Central memory CD8-positive, alpha-beta T cell (primary cell): ENCODE results near the gene TBC1D10A.

Experiments used
- ATAC-seq: fragments of 150-1000 bp; cut with Tn5 transposase; replicated peaks from 2 replicates; pipeline ENCODE4 v1.10.0; 2022; ENCODE audit warnings: mild to moderate bottlenecking, moderate FRiP score, moderate number of reproducible peaks; ENCODE audit not compliant: poor library complexity, severe bottlenecking; ENCODE audit errors: extremely low read depth
- DNase-seq, 2 donors: peaks; one replicate each; pipeline ENCODE4 v3.0.0; 2021; ENCODE audit warnings: low spot score in 2 of 2
- H3K27ac Mint-ChIP-seq: one replicate; pipeline ENCODE4 v1.8.0; 2022; ENCODE audit warnings: low read depth, mild to moderate bottlenecking, moderate library complexity, mixed read lengths
- H3K27me3 Mint-ChIP-seq: one replicate; pipeline ENCODE4 v1.8.0; 2022; ENCODE audit warnings: mixed read lengths
- H3K36me3 Mint-ChIP-seq: one replicate; pipeline ENCODE4 v1.8.0; 2022; ENCODE audit warnings: mild to moderate bottlenecking, moderate library complexity, mixed read lengths; ENCODE audit not compliant: insufficient read depth
- H3K4me1 Mint-ChIP-seq: one replicate; pipeline ENCODE4 v1.8.0; 2022; ENCODE audit warnings: mixed read lengths
- H3K4me3 Mint-ChIP-seq: one replicate; pipeline ENCODE4 v1.8.0; 2022; ENCODE audit warnings: mild to moderate bottlenecking, moderate library complexity, mixed read lengths
- H3K9me3 Mint-ChIP-seq: one replicate; pipeline ENCODE4 v1.8.0; 2022; ENCODE audit warnings: mixed read lengths

TBC1D10A gene

DNA sequence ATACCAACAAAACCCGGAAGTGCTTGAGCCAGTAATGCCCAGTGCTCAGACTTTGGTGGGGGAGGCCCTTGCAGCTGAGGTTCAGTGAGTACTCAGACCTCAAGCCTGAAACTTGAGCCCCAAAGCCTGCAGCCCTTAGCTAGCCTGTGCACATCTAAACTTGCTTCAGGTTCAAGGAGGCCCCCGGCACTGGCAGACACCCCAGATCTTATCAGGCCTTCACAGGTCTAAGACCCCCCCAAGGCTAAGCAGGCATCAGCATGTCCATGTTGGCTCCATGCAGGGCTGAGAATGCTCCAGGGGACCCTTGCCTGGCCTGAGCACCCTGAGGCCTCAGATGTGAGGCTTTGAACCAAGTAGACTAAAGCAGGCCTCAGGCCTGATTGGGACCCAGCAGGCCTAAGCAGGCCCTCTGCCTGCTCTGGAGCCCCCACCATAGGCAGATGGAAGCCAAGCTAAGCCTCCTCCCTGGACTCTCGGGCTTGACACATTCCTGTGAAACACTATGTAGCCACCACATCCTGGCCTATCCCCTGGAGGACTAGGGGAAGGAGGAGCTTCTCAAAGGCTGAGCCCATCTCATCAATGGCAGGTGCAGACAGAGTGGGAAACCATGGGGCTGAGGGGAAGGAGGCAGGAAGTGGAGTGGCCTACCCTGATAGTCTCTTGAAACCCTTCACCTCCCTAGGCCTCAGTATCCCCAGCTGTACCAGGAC is 36.2 kb downstream of the TBC1D10A start:
- DNase-seq = no peak
- H3K4me1 Mint-ChIP-seq = peaks cover 30% of the 10 kb centered on the region
- ATAC-seq = no peak
- H3K4me3 Mint-ChIP-seq = peak overlapping the region; percentile 86
- H3K9me3 Mint-ChIP-seq = no peaks in the 10 kb centered on the region
- H3K36me3 Mint-ChIP-seq = peaks cover 33% of the 10 kb centered on the region
- H3K27me3 Mint-ChIP-seq = no peaks in the 10 kb centered on the region
- H3K27ac Mint-ChIP-seq = peak overlapping the region; percentile 84

DNA sequence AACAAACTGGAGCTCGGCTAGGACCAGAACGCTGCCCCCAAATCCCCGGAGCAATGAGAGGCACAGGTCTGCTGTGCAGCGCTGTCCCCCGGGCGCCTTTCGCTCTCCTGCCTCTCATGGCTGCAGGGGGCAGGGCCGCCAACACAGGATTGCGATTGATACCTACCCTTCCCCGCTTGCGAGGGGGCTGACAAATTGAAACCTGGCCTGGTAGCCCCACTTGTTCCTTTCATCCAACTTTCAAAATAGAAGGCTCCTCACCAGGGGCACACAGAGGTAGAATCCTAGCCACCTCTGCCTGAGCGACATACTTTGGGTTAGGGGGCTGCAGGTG is 36.8 kb downstream of the TBC1D10A start:
- Mint-ChIP-seq H3K27ac (peak overlapping the region; percentile 84), H3K27me3 (no peaks in the 10 kb centered on the region), H3K36me3 (peaks cover 34% of the 10 kb centered on the region), H3K4me3 (peak overlapping the region; percentile 86), H3K9me3 (no peaks in the 10 kb centered on the region), H3K4me1 (peaks cover 29% of the 10 kb centered on the region)
- ATAC-seq (peak; percentile 33), DNase-seq (no peak)

DNA sequence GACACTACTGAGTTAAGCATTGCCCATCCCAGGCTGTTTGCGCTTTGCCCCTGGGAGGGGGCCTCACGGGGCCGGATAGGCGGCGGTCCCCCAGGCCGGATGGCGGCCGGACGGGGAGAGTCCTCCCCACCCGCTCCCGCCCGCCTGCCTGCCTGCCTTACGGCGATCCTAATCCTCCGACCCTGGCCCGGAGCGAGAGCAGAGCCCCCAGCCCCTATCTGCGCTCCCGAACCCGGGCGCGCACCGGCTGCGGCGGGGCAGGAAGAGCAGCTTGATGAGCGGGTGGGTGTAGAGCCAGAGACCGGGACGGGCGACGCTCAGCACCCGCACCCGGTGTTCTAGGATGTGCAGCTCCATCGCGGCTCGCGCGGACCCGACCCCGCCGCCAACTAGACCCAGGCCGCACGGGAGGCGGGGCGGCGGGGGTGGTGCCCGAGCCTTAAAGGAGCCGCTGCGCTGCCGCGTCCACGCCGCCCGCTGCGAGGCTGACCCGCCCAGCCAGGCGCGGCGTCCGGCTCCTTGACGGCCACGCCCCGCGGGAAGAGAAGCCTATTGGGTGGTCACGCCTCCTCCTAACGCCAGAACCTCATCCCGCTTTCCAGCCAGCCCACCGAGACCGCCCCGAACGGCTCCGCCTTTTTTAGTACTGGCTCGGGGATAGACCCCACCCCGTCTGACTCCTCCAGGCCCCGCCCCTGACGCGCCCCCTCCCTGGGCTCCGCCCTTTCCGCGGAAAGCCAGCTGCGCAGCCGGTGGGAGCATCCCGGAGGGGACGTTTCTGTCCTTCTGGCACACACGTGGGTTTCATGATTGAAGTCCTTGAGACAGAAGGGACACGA is 37.4 kb downstream of the TBC1D10A start, which contains the start of gene CASTOR1:
CASTOR1 (minus strand) TSS at position 365 of the 839 bp plus-strand sequence; CDS start at position 357, 8 bp downstream.
- H3K27me3 Mint-ChIP-seq = no peaks in the 10 kb centered on the region
- peak within 1 kb of the TSS; percentile 86 for H3K4me3 Mint-ChIP-seq
- H3K36me3 Mint-ChIP-seq = peaks cover 34% of the 10 kb centered on the region
- peak within 1 kb of the TSS; percentile 84 for H3K27ac Mint-ChIP-seq
- H3K4me1 Mint-ChIP-seq = peaks cover 29% of the 10 kb centered on the region
- ATAC-seq = peak; percentile 78
- peak; percentile 75 to 78 for DNase-seq
- no peaks in the 10 kb centered on the region for H3K9me3 Mint-ChIP-seq

DNA sequence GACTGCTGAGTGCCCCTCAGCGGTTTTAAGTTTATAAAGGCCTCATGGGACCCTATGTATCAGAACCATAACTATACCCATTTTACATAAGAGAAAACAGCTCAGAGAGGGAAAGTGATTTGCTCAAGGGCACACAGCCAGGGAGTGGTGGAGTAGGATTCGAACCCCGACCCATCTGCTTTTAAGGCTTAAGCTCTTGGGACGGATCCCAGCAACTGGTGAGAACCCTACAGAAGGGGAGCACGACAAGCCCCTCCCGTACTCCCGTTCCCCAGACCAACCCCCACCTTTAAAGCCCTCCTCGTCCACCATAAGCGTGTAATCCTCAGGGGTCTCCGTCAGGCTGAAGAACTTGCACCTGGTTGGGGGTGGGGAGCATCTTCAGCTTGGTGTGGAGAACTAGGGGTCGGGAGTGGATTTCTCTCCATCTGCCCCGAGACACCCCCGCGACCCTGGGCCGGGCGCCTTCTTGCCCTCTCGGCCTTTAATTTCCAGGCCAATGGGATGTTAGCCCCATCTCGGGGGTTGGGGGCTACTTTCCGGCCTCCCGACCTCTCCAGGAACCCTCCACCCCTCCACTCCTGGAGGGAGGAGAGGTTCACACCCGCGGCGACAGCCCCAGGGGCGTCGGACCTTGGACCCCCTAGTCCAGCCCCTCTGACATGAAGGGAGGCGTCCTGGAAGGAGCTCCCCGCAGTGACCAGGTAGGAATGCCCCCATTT is 38.2 kb downstream of the TBC1D10A start:
- peaks cover 29% of the 10 kb centered on the region for H3K4me1 Mint-ChIP-seq
- no peaks in the 10 kb centered on the region for H3K9me3 Mint-ChIP-seq
- peak overlapping the region; percentile 86 for H3K4me3 Mint-ChIP-seq
- H3K27ac Mint-ChIP-seq = peak overlapping the region; percentile 55
- H3K36me3 Mint-ChIP-seq = peaks cover 29% of the 10 kb centered on the region
- DNase-seq (no peak), ATAC-seq (no peak)
- H3K27me3 Mint-ChIP-seq = no peaks in the 10 kb centered on the region

DNA sequence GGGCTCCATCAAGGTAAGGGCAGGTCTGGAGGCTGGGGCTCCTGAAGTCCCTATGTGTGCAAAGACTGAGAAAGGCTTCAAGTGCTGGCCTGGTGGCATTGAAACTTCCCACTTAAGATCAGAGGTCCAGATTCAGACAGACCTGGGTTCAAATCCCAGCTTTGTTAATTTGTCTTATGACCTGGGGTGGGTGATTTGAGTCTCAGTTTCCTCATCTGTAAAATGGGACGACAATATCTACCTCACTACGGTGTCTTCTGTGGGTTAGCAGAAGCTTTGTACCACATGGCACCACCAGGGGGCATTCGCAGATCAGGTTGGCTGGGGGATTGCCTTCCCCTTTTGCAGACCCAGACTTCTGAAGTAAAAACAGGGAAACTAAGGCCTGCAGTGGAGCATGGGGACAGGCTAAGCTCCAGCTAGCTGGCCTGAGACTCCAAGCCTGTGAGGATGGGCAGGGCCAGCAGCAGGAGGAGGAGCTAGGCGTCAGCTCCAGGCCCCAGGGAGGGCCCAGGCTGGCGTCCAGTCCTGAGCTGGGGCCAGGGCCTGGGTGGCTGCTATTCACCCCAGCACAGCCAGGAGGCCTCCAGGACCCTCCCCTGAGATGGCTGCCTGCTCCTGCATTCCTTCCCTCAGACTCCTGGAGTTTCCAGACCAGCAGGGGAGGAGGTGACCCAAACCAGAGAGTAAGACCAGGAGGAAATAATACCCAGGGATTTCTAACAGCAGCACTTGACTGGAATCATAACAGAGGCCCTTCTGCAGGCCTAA is 38.9 kb downstream of the TBC1D10A start:
- Mint-ChIP-seq H3K27ac (peak overlapping the region; percentile 55), H3K36me3 (peaks cover 28% of the 10 kb centered on the region), H3K9me3 (no peaks in the 10 kb centered on the region), H3K27me3 (no peaks in the 10 kb centered on the region), H3K4me3 (peak overlapping the region; percentile 86), H3K4me1 (peaks cover 29% of the 10 kb centered on the region)
- peak; percentile 42 for ATAC-seq
- DNase-seq = peak; percentile 82 to 86

DNA sequence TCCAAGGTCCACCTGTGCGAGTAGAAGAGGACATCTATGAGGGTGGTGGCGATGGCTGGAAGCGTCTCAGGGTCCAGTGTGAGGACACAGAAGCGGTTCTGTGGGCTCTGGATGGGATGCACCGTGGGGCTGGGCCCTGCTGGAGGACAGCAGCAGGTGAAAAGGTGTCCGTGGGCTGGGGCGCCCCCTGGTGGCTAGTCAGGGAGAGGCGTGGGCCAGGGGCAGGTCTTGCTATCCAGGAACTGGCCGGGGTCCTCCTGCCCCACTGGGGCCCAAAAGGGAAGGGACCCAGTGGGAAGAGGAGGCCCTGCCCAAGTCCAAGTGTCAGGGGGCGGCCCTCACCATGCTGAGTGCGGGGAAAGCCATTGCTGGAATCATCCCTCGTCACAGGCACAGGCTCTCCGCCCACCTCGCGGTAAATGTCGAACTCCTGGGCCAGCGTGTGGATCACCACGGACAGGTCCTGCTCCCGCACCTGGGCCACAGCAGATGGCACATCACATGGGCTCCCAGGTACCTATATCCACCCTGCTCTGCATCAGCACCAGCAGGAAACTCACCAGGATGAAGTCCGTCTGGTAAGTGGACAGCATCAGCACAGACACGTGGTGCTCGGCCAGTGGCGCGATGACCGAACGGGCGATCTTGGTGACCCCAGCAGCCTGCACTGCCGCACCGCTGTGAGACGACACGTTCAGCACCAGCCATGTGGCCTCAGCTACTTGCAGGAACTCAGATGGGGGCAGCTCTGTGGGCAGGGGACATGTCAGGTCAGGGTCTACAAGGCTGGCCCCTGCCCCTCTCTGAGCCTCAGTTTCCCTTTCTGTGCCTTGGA is 39.7 kb downstream of the TBC1D10A start:
- DNase-seq (peak; percentile 73 to 91), ATAC-seq (peak; percentile 29)
- H3K27ac Mint-ChIP-seq = no peak overlapping the region
- H3K36me3 Mint-ChIP-seq = peaks cover 28% of the 10 kb centered on the region
- no peak overlapping the region for H3K4me3 Mint-ChIP-seq
- peaks cover 29% of the 10 kb centered on the region for H3K4me1 Mint-ChIP-seq
- H3K9me3 Mint-ChIP-seq = no peaks in the 10 kb centered on the region
- H3K27me3 Mint-ChIP-seq = no peaks in the 10 kb centered on the region

DNA sequence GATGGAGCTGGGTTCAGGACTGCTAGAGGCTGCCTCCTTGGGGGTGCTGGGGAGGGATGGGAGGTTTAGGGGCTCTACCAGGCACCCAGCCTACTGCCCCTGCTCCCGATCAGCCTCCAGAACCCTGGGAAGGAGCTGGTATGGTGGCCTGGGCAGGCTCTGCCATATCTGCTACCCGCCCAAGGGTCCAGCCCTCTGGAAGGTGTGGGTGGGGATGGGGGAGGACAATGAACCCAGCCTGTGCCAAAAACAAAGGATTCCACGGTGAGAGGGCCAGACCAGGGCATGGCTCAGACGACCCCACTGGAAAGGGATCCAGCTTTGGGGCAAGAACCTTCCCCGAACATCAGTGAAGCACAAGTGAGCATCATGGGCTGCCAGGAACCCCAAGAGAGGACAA is 40.4 kb downstream of the TBC1D10A start:
- DNase-seq (no peak), ATAC-seq (no peak)
- no peak overlapping the region for H3K27ac Mint-ChIP-seq
- no peaks in the 10 kb centered on the region for H3K9me3 Mint-ChIP-seq
- H3K27me3 Mint-ChIP-seq = no peaks in the 10 kb centered on the region
- H3K36me3 Mint-ChIP-seq = peaks cover 28% of the 10 kb centered on the region
- peaks cover 23% of the 10 kb centered on the region for H3K4me1 Mint-ChIP-seq
- no peak overlapping the region for H3K4me3 Mint-ChIP-seq

DNA sequence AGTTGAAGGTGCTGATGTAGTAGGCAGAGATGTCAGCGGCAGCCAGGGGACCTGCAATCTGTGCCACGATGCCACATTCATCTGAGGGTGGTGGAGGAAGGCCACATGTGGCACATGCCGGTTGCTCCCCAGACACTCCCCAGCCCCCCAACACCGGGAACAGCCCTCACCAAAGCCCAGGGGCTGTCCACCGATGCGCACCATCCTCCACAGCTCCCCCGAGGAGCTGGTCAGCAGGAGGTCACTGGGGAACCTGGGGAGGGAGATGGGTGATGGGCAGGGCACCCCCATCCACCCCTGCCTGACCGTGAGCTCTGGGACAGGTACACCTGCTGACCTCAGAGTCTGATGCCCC is 40.9 kb downstream of the TBC1D10A start:
- H3K9me3 Mint-ChIP-seq = no peaks in the 10 kb centered on the region
- no peak for DNase-seq
- no peaks in the 10 kb centered on the region for H3K27me3 Mint-ChIP-seq
- no peak for ATAC-seq
- peaks cover 23% of the 10 kb centered on the region for H3K4me1 Mint-ChIP-seq
- H3K36me3 Mint-ChIP-seq = peaks cover 28% of the 10 kb centered on the region
- H3K4me3 Mint-ChIP-seq = no peak overlapping the region
- no peak overlapping the region for H3K27ac Mint-ChIP-seq

DNA sequence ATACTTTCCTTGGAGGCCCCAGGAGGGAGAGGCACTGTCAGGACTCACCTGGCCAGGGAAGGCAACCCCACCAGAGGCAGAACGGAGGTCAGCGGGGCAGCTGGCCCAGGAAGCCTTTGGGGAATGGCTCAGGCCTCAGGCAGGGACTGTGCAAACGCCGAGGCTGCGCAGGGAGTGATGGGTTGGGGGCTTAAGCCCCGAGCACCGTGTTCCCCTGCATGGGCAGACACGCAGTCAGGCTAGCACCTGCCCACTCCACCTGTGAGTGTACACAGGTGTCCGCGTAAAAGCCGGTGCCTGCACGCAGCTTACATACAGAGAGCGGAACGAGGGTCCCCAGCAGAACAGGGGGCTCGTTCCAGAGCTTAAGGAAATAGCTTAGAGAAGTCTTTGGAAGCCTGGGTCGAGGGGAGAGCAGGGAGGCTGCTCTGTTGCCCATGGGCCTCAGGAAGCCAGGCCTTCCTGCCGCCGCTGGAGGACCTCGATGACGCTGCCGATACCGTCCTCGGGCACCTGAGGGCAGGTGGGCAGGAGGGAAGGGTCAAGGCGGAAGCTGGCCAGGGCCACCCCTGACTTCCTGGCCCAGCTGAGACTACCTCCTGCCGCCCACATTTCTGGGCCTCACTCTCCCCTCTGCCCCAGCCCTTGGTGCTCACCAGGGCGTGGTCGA is 41.4 kb downstream of the TBC1D10A start:
- Mint-ChIP-seq H3K27me3 (no peaks in the 10 kb centered on the region), H3K27ac (no peak overlapping the region), H3K36me3 (peaks cover 28% of the 10 kb centered on the region), H3K9me3 (no peaks in the 10 kb centered on the region), H3K4me1 (peaks cover 23% of the 10 kb centered on the region), H3K4me3 (no peak overlapping the region)
- DNase-seq (no peak), ATAC-seq (no peak)

DNA sequence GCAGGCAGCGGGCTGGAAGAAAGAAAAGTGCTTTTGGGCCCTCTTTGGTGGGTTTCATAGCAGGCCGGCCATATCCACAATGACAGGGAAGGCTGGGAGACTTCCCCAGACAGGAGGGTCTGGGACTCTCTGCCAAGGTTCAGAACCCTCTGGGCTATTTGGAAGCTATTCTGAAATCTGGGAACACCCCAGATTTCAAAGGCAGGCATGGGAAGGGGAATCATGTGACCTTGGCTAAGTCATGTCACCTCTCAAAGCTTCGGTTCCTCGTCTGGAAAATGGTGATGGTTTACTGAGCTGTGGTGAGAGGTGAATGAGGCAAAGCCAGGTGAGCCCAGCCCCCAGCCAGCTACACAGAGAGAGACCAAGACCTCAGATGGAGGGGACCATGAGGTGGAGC is 42.1 kb downstream of the TBC1D10A start:
- DNase-seq (no peak), ATAC-seq (no peak)
- Mint-ChIP-seq H3K4me3 (no peak overlapping the region), H3K27ac (no peak overlapping the region), H3K9me3 (no peaks in the 10 kb centered on the region), H3K27me3 (peaks cover 4% of the 10 kb centered on the region), H3K4me1 (peaks cover 18% of the 10 kb centered on the region), H3K36me3 (peaks cover 22% of the 10 kb centered on the region)

DNA sequence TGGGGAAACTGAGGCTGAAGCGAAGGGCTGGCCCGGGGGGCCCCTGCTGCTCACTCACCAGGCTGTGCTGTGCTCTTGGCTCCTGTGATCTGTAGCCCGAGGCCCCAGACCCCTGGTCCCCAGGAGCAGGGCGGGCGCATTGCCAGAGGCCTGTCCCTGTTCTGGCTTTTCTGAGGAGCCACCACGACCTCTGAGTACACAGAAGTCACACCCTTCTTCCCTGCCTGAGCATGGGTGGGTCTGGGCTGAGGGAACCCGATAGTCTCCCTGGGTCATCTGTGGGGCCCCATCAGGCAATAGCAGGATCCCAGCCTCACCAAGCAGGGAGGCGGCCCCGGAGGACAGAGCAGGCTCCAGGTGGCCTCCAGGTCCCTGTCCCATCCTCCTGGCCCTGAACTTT is 42.6 kb downstream of the TBC1D10A start:
- DNase-seq = no peak
- Mint-ChIP-seq H3K4me1 (peaks cover 15% of the 10 kb centered on the region), H3K4me3 (no peak overlapping the region), H3K27ac (no peak overlapping the region), H3K9me3 (no peaks in the 10 kb centered on the region), H3K36me3 (peaks cover 20% of the 10 kb centered on the region), H3K27me3 (peaks cover 9% of the 10 kb centered on the region)
- no peak for ATAC-seq
